OCI-LY1 (cell line): ENCODE measurements around the gene FCRL3.

Source experiments
- H2AFZ ChIP-seq: fragments of 200-600 bp; sonication (generic), shearing (Covaris generic); 2 replicates; pipeline ENCODE4 v1.6.0; 2014; ENCODE audit warnings: antibody characterized with exemption, mild to moderate bottlenecking, low read length
- H3F3A ChIP-seq: fragments of 200-600 bp; sonication (generic), shearing (Covaris generic); 2 replicates; pipeline ENCODE4 v1.6.0; 2014; ENCODE audit warnings: mild to moderate bottlenecking, antibody characterized with exemption, low read length, moderate library complexity; ENCODE audit not compliant: insufficient read depth
- H3K27ac ChIP-seq: fragments of 200-600 bp; sonication (generic); 2 replicates; pipeline ENCODE4 v1.5.1; 2014; ENCODE audit warnings: low read length, mixed run types, mild to moderate bottlenecking, low read depth; ENCODE audit not compliant: poor library complexity, severe bottlenecking
- H3K27me3 ChIP-seq: fragments of 200-600 bp; sonication (generic); 2 replicates; pipeline ENCODE4 v1.6.0; 2014; ENCODE audit warnings: antibody characterized with exemption, mild to moderate bottlenecking, low read length, moderate library complexity; ENCODE audit not compliant: insufficient read depth
- H3K36me3 ChIP-seq: fragments of 200-600 bp; sonication (generic); 2 replicates; pipeline ENCODE4 v1.6.1; 2014; ENCODE audit warnings: mild to moderate bottlenecking, antibody characterized with exemption, low read length, moderate library complexity, mixed read lengths; ENCODE audit not compliant: insufficient read depth
- H3K4me1 ChIP-seq: fragments of 200-600 bp; sonication (generic); 2 replicates; pipeline ENCODE4 v1.5.1; 2014; ENCODE audit warnings: mild to moderate bottlenecking, low read length, moderate library complexity; ENCODE audit not compliant: insufficient read depth, severe bottlenecking
- H3K4me2 ChIP-seq: fragments of 200-600 bp; sonication (generic), shearing (Covaris generic); 2 replicates; pipeline ENCODE4 v1.6.1; 2014; ENCODE audit warnings: low read length
- H3K4me3 ChIP-seq: fragments of 200-600 bp; sonication (generic); 2 replicates; pipeline ENCODE4 v1.5.1; 2014; ENCODE audit warnings: low read length, low read depth, mild to moderate bottlenecking, mixed read lengths; ENCODE audit not compliant: poor library complexity, severe bottlenecking
- H3K79me2 ChIP-seq: fragments of 200-600 bp; shearing (Covaris generic); 2 replicates; pipeline ENCODE4 v1.6.1; 2016; ENCODE audit warnings: mixed run types, low read length, mixed read lengths; ENCODE audit not compliant: insufficient read depth
- H3K9ac ChIP-seq: fragments of 200-600 bp; sonication (generic), shearing (Covaris generic); 2 replicates; pipeline ENCODE4 v1.6.1; 2014; ENCODE audit warnings: mild to moderate bottlenecking, low read length, mixed read lengths
- H3K9me2 ChIP-seq: fragments of 200-600 bp; sonication (generic), shearing (Covaris generic); 2 replicates; pipeline ENCODE4 v1.6.1; 2014; ENCODE audit warnings: low read depth, mild to moderate bottlenecking, low read length, mixed read lengths
- H3K9me3 ChIP-seq: fragments of 200-600 bp; shearing (Covaris generic); 2 replicates; pipeline ENCODE4 v1.6.1; 2014; ENCODE audit warnings: low read length, mixed read lengths
- H4K20me1 ChIP-seq: fragments of 200-600 bp; sonication (generic), shearing (Covaris generic); 2 replicates; pipeline ENCODE4 v1.6.0; 2016; ENCODE audit warnings: mild to moderate bottlenecking, low read length; ENCODE audit not compliant: insufficient read depth
- EZH2 ChIP-seq: fragments of 200-600 bp; sonication (generic), shearing (Covaris generic); IDR thresholded peaks from 2 replicates; pipeline ENCODE4 v1.8.0; 2017; ENCODE audit warnings: borderline replicate concordance, mixed run types, mild to moderate bottlenecking, antibody characterized with exemption, low read length, moderate library complexity, mixed read lengths
- TF ChIP-seq, protein P1 (sequence below): fragments of 200-600 bp; sonication (generic), shearing (Covaris generic); IDR thresholded peaks from 2 replicates; pipeline ENCODE4 v1.5.1; 2017; ENCODE audit warnings: mild to moderate bottlenecking, antibody characterized with exemption, low read length, moderate library complexity, mixed read lengths

FCRL3 gene

DNA sequence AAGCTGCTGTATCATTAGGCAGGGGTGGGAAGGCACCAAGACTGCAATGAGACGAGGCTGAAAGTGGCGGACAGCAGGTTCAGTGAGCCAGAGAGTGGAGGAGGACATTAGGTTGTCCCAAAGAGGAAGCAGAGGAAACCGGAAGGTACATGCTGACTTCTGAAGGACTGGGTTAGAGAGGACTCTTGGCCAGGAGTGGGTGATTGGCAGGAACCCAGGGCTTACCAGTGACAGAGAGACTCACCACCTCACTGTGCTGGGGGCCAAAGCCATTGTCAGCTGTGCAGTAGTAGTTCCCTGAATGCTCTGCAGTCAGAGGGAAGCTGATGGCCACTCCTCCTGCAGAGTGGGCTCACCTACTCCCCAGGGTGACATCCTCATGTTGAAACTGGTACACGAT, 60.8 kb downstream of the FCRL3 start:
- Histone ChIP-seq H3K4me3 (peak overlapping the region; percentile 20), H3K4me2 (peak overlapping the region; percentile 36; the same call in 1 of the 2 replicates), H2AFZ (peak overlapping the region; percentile 6; the same call in 1 of the 2 replicates), H3K9ac (peak overlapping the region; percentile 27; the same call in 1 of the 2 replicates), H3K27me3 (no peaks in the 10 kb centered on the region), H3K9me2 (no peaks in the 10 kb centered on the region), H3K36me3 (no peaks in the 10 kb centered on the region), H4K20me1 (no peaks in the 10 kb centered on the region), H3K4me1 (peaks cover 28% of the 10 kb centered on the region), H3K9me3 (no peaks in the 10 kb centered on the region), H3F3A (no peaks in the 10 kb centered on the region; the same call in 1 of the 2 replicates), H3K79me2 (no peaks in the 10 kb centered on the region), H3K27ac (peak overlapping the region; percentile 72)
- TF ChIP-seq, protein P1, sequence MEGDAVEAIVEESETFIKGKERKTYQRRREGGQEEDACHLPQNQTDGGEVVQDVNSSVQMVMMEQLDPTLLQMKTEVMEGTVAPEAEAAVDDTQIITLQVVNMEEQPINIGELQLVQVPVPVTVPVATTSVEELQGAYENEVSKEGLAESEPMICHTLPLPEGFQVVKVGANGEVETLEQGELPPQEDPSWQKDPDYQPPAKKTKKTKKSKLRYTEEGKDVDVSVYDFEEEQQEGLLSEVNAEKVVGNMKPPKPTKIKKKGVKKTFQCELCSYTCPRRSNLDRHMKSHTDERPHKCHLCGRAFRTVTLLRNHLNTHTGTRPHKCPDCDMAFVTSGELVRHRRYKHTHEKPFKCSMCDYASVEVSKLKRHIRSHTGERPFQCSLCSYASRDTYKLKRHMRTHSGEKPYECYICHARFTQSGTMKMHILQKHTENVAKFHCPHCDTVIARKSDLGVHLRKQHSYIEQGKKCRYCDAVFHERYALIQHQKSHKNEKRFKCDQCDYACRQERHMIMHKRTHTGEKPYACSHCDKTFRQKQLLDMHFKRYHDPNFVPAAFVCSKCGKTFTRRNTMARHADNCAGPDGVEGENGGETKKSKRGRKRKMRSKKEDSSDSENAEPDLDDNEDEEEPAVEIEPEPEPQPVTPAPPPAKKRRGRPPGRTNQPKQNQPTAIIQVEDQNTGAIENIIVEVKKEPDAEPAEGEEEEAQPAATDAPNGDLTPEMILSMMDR: no peak
- no peak for TF ChIP-seq EZH2

GRCh38 chr1:157628773-157629172, 71.8 kb downstream of the FCRL3 start:
- Histone ChIP-seq H3K4me2 (peak overlapping the region; percentile 20; the same call in 1 of the 2 replicates), H3K9ac (peak overlapping the region; percentile 0; the same call in 1 of the 2 replicates), H3F3A (no peaks in the 10 kb centered on the region), H3K9me3 (no peaks in the 10 kb centered on the region), H4K20me1 (no peaks in the 10 kb centered on the region), H3K4me3 (no peak overlapping the region), H3K27me3 (no peaks in the 10 kb centered on the region), H3K79me2 (no peaks in the 10 kb centered on the region), H2AFZ (no peak overlapping the region), H3K4me1 (peaks cover 69% of the 10 kb centered on the region), H3K36me3 (no peaks in the 10 kb centered on the region), H3K27ac (peak overlapping the region; percentile 83), H3K9me2 (no peaks in the 10 kb centered on the region)
- TF ChIP-seq EZH2: no peak
- TF ChIP-seq, protein P1: no peak
